AML-193 (cell line): ENCODE data around the gene TLCD3B.

Source experiments
- DNase-seq, 2 experiments: peaks; one replicate each; lab custom pipeline; 2025; lab: John Stamatoyannopoulos, UW

The TLCD3B gene

GRCh38 chr16:29988346-29989075, 42.6 kb downstream of the TLCD3B start:
- DNase-seq, result no peak

GRCh38 chr16:29987371-29988085, 43.5 kb downstream of the TLCD3B start:
- no peak for DNase-seq

GRCh38 chr16:29986931-29987330, 44.1 kb downstream of the TLCD3B start:
- DNase-seq, result no peak

GRCh38 chr16:29986231-29986630, 44.8 kb downstream of the TLCD3B start:
- no peak for DNase-seq

- no peak for DNase-seq
Measured at GRCh38 chr16:29985271-29985811, 45.7 kb downstream of the TLCD3B start.

GRCh38 chr16:29984764-29985147, 46.3 kb downstream of the TLCD3B start:
- DNase-seq, result no peak

GRCh38 chr16:29984137-29984763, 46.8 kb downstream of the TLCD3B start:
- DNase-seq, result no peak

GRCh38 chr16:29983420-29984136, 47.5 kb downstream of the TLCD3B start:
- no peak for DNase-seq

GRCh38 chr16:29982560-29983419, 48.3 kb downstream of the TLCD3B start:
- no peak for DNase-seq

GRCh38 chr16:29978564-29979270, 52.4 kb downstream of the TLCD3B start:
- no peak for DNase-seq

GRCh38 chr16:29978081-29978480, 53.0 kb downstream of the TLCD3B start:
- no peak for DNase-seq

- DNase-seq, result no peak
Measured at GRCh38 chr16:29977063-29977825, 53.8 kb downstream of the TLCD3B start.

- no peak for DNase-seq
Measured at GRCh38 chr16:29975811-29976511, 55.1 kb downstream of the TLCD3B start.

GRCh38 chr16:29975134-29975538, 55.9 kb downstream of the TLCD3B start:
- no peak for DNase-seq
